Activated naive CD8-positive, alpha-beta T cell treated with anti-CD3 and anti-CD28 coated beads, Interleukin-2, amount 10 ng/mL, durations not matched to agents 7 days and 5 days (primary cell): ENCODE data around the gene DCAF4. TPM values are rescaled to one million over a fixed set of nuclear protein-coding genes. Genes with fewer than 3 reads are reported as not detected.

Experiments used
- ATAC-seq: fragments of 150-1000 bp; cut with Tn5 transposase; one replicate; pipeline ENCODE4 v1.10.0; 2021; ENCODE audit warnings: low read depth, moderate library complexity
- POLR2A ChIA-PET: fragments of 350-600 bp; sonication (Branson Sonifier 250); formaldehyde crosslinking; loops from one replicate; lab custom pipeline; 2021; ENCODE audit warnings: antibody characterized with exemption; lab: Charles Lee
- DNase-seq: peaks from one replicate; pipeline ENCODE4 v3.0.0; 2021
- H3K27ac Mint-ChIP-seq: one replicate; pipeline ENCODE4 v1.8.0; 2022; ENCODE audit warnings: mild to moderate bottlenecking, mixed read lengths
- H3K27me3 Mint-ChIP-seq: one replicate; pipeline ENCODE4 v1.8.0; 2022; ENCODE audit warnings: mild to moderate bottlenecking, moderate library complexity, mixed read lengths
- H3K36me3 Mint-ChIP-seq: one replicate; pipeline ENCODE4 v1.8.0; 2021; ENCODE audit warnings: mild to moderate bottlenecking, mixed read lengths
- H3K4me1 Mint-ChIP-seq: one replicate; pipeline ENCODE4 v1.8.0; 2021; ENCODE audit warnings: mixed read lengths
- H3K4me3 Mint-ChIP-seq: one replicate; pipeline ENCODE4 v1.8.0; 2022; ENCODE audit warnings: mild to moderate bottlenecking, moderate library complexity, mixed read lengths
- H3K9me3 Mint-ChIP-seq: one replicate; pipeline ENCODE4 v1.8.0; 2021; ENCODE audit warnings: mixed read lengths
- total RNA-seq, 2 experiments: library from RNA; stranded (reverse); gene quantifications; one replicate each; pipeline ENCODE4 v1.2.3, GENCODE V29; 2021

The DCAF4 gene
- total RNA-seq, 2 experiments from 2014 or later: 18.3 to 24.6 TPM

DNA sequence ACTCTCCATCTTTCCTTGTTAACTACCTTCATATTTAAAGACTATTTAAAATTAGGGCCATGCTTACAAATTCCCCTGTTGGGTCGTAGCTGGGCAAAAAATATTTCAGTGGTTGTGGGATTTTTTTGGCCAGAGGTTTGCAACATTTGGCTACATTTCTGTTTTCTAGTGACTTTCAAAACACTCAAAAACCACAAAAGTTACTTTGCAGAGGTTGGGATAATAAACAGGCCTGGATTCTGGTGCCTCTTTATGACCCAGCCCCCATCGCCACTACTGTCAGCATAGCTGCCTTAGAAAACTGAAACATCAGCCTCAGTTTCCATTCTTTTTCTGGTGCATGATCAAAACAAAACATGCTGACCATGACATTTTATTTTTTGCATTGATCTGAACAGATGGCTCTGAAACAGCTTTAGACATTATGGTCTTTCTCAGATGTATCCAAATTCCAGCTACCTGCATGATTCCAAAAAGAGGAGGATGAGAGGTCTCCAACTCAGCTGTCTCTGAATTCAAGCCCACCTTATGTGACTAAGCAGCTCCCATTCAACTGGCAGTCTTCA is 37.5 kb upstream of the DCAF4 start:
- H3K4me3 Mint-ChIP-seq: no peak overlapping the region
- no peak overlapping the region for H3K27ac Mint-ChIP-seq
- DNase-seq (no peak), ATAC-seq (no peak)
- peaks cover 35% of the 10 kb centered on the region for H3K27me3 Mint-ChIP-seq
- peaks cover 27% of the 10 kb centered on the region for H3K36me3 Mint-ChIP-seq
- POLR2A ChIA-PET: no interaction called here
- peaks cover 23% of the 10 kb centered on the region for H3K4me1 Mint-ChIP-seq
- peaks cover 6% of the 10 kb centered on the region for H3K9me3 Mint-ChIP-seq

DNA sequence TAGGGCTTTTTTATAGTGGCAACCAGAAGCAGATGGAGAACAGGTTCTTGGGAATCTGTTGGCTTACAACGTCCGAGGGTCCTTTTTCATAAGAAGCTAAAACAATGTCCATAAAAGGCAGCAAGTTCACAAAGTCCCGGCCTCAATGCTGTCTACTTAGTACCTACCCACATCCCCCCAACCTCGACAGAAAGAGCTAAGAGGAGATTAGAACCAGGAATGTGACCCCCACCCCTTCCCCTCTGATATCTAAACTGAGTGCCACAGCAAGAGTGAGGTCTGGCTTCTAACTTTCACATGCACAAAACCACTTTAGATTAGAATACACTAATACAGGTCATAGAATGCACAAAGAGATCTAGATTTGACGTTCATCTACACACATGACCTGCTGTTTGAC is 36.9 kb upstream of the DCAF4 start:
- no peak for DNase-seq
- Mint-ChIP-seq H3K4me3 (no peak overlapping the region), H3K9me3 (peaks cover 6% of the 10 kb centered on the region), H3K36me3 (peaks cover 25% of the 10 kb centered on the region), H3K27me3 (peaks cover 38% of the 10 kb centered on the region), H3K4me1 (peaks cover 20% of the 10 kb centered on the region), H3K27ac (no peak overlapping the region)
- POLR2A ChIA-PET: no interaction called here
- ATAC-seq: no peak

- Mint-ChIP-seq H3K9me3 (no peaks in the 10 kb centered on the region), H3K4me3 (peak overlapping the region; percentile 90), H3K27me3 (peaks cover 52% of the 10 kb centered on the region), H3K36me3 (peaks cover 13% of the 10 kb centered on the region), H3K27ac (no peak overlapping the region), H3K4me1 (peaks cover 24% of the 10 kb centered on the region)
- POLR2A ChIA-PET: interaction anchor here (1.0 to 1.7 kb wide), 2 partner anchors 176 to 374 kb away, joined by 3 to 5 read pairs; no protein-coding TSS in a partner anchor
- DNase-seq (no peak), ATAC-seq (no peak)
Measured at GRCh38 chr14:72891666-72892102, 34.6 kb upstream of the DCAF4 start.

DNA sequence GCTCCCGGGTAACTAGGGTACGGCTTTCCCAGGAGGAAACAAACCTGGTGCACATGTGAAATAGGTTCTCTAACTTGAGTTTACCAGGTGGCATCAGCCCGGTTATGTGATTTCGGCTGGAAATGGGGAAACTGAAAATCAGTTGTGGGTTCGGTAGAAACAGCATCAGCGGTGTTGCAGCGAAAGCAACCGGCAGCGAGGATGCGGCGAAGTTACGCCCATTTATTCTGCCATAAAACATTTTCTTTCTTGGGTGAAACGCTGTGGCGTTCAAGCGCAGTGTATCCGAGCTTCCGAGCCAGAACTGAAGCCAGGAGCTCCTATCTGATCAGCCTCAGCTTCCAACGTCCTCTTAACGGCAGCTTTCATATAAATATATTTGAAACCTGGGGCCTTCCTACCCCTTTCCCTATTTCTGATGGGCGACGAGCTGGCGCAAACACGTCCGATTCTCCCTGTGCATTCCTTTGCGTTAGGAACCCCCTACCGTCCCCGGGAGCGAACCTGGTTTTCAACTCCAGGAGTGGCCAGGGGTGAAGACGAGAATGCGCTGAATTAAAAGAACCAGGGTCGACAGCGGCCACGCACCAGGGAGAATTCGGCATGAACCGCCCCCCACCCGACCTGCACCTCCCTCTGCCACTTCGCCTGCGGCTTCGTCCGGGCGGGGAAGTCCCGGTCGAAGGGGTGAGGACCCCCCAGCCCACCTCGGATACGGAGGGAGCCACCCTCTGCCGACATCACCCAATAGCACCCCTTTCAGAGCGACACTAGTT is 34.0 kb upstream of the DCAF4 start:
- Mint-ChIP-seq H3K27ac (peak overlapping the region; percentile 50), H3K4me3 (peak overlapping the region; percentile 90), H3K36me3 (peaks cover 8% of the 10 kb centered on the region), H3K9me3 (no peaks in the 10 kb centered on the region), H3K27me3 (peaks cover 53% of the 10 kb centered on the region), H3K4me1 (peaks cover 24% of the 10 kb centered on the region)
- POLR2A ChIA-PET: interaction anchor here (1.7 to 1.9 kb wide), 2 partner anchors 11 to 177 kb away, joined by 5 read pairs; no protein-coding TSS in a partner anchor
- DNase-seq: peak; percentile 47
- no peak for ATAC-seq

DNA sequence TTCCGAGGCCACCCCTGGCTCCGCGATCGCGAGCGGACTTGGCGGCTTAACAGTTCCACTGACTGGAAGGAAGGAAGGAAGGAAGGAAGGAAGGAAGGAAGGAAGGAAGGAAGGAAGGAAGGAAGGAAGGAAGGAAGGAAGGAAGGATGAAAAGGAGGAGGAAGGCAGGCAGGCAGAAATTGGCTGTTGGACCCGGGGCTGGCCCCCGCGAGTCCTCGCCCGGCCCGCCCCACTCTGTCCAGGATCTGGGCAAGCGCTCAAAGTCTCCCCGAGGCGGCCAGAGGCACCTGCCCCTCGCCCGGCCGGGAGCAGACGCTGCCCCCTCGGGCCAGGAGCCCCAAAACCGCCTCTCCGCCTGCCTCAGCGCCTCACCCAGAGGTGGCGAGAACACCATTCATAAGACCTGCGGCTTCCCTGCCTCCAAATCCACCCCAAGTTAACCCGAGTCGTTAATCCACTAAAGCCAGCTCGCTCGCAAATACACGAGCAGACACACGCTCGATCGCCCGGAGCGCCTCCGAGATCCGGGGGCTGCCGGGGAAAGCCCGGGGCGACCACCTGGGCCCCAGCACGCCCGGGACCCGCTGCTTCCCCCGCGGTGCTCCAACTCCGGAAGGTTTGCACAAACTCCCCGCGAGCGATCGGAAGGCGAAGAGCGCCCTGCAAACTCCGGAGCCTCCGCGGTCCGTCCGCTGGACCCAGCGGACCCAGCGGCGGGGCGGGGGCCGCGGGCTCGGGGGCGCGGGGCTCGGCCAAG is 33.2 kb upstream of the DCAF4 start:
- Mint-ChIP-seq H3K9me3 (no peaks in the 10 kb centered on the region), H3K27me3 (peaks cover 51% of the 10 kb centered on the region), H3K27ac (peak overlapping the region; percentile 50), H3K4me3 (peak overlapping the region; percentile 90), H3K4me1 (peaks cover 23% of the 10 kb centered on the region), H3K36me3 (peaks cover 3% of the 10 kb centered on the region)
- POLR2A ChIA-PET: interaction anchor here (0.7 to 1.9 kb wide), 6 partner anchors 9 to 375 kb away, joined by 3 to 19 read pairs (median 5); no protein-coding TSS in a partner anchor
- ATAC-seq (peak; percentile 9), DNase-seq (peak; percentile 69)

- Mint-ChIP-seq H3K4me1 (peaks cover 20% of the 10 kb centered on the region), H3K27me3 (peaks cover 51% of the 10 kb centered on the region), H3K27ac (peak within 1 kb of the TSS; percentile 75), H3K4me3 (peak within 1 kb of the TSS; percentile 90), H3K36me3 (no peaks in the 10 kb centered on the region), H3K9me3 (no peaks in the 10 kb centered on the region)
- DNase-seq: peak; percentile 94
- POLR2A ChIA-PET: interaction anchor here (0.7 to 1.9 kb wide), 9 partner anchors 10 to 450 kb away, joined by 3 to 19 read pairs (median 3); no protein-coding TSS in a partner anchor
- peak; percentile 98 for ATAC-seq
Measured at GRCh38 chr14:72893636-72894322, 32.5 kb upstream of the DCAF4 start, which contains the start of gene DPF3. Gene DPF3, minus strand, starts transcription at chr14:72894101. Its CDS starts 13 bp downstream, at chr14:72894088.

DNA sequence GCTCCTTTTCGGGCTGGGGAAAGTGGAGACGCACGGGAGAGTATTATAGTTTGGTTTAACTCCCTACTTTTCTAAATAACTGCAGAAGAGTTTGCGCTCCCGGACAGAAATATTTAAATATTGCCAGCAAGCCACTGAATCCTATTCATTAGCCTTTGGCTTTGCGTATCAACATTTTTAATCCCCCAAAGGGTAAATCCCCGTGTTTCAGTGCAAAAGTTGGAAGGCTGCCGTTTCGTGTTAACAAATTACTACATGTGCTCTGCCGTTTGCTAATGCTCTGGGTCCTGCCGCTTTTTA is 32.0 kb upstream of the DCAF4 start:
- no peaks in the 10 kb centered on the region for H3K36me3 Mint-ChIP-seq

DNA sequence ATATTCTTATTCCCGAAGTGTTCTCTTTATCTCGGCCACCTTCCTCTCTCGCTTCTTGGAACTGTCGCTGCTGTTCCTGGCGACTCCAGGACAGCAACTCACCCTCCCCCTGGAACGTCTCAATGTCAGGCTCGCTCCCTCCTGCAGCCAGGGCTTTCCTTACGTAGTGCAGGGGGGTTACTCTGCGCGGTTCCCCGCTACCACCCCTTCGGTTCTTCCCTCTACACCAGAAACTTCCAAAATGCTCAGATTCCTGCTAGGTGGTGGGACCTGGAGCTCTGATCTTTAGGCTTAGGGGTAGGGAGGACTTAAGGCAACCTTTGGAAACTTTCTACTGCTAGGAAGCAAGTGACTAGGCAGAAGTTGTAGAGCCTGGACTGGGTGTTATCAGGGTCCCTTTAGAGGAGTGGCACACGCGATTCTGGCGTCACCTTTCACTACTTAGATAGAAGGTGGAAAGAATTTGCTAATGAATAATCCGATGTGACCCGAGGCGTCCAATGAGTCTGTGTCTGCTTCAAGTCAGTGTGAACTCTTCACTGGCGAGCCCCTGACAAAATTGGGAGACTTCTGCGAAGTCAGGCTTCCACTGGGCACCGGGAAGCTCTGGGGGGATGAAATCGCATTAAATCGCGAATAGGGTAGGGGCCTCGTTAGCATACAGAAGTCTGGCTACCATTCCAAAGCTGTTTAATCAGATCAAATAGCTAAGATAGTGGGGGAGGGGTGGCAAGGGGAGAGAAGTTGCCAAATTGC is 31.5 kb upstream of the DCAF4 start:
- Mint-ChIP-seq H3K4me1 (peaks cover 17% of the 10 kb centered on the region), H3K27me3 (peaks cover 50% of the 10 kb centered on the region), H3K36me3 (no peaks in the 10 kb centered on the region), H3K9me3 (no peaks in the 10 kb centered on the region), H3K4me3 (peak overlapping the region; percentile 84), H3K27ac (no peak overlapping the region)
- ATAC-seq: no peak
- POLR2A ChIA-PET: interaction anchor here (0.8 to 1.9 kb wide), 9 partner anchors 11 to 451 kb away, joined by 3 to 19 read pairs (median 3); no protein-coding TSS in a partner anchor
- DNase-seq: peak; percentile 36

More for the DNA sequence above, 32.0 kb upstream of the DCAF4 start:
- Mint-ChIP-seq H3K9me3 (no peaks in the 10 kb centered on the region), H3K4me1 (peaks cover 19% of the 10 kb centered on the region), H3K27me3 (peaks cover 47% of the 10 kb centered on the region), H3K4me3 (peak overlapping the region; percentile 84), H3K27ac (peak overlapping the region; percentile 75)
- no peak for DNase-seq
- POLR2A ChIA-PET: interaction anchor here (0.8 to 1.9 kb wide), 8 partner anchors 11 to 450 kb away, joined by 3 to 19 read pairs (median 4); no protein-coding TSS in a partner anchor
- ATAC-seq: no peak

GRCh38 chr14:72898448-72898847 is 27.8 kb upstream of the DCAF4 start:
- no peak overlapping the region for H3K27ac Mint-ChIP-seq
- POLR2A ChIA-PET: no interaction called here
- no peaks in the 10 kb centered on the region for H3K36me3 Mint-ChIP-seq
- peaks cover 37% of the 10 kb centered on the region for H3K27me3 Mint-ChIP-seq
- ATAC-seq (no peak), DNase-seq (no peak)
- H3K4me1 Mint-ChIP-seq: peaks cover 9% of the 10 kb centered on the region
- no peaks in the 10 kb centered on the region for H3K9me3 Mint-ChIP-seq
- no peak overlapping the region for H3K4me3 Mint-ChIP-seq

DNA sequence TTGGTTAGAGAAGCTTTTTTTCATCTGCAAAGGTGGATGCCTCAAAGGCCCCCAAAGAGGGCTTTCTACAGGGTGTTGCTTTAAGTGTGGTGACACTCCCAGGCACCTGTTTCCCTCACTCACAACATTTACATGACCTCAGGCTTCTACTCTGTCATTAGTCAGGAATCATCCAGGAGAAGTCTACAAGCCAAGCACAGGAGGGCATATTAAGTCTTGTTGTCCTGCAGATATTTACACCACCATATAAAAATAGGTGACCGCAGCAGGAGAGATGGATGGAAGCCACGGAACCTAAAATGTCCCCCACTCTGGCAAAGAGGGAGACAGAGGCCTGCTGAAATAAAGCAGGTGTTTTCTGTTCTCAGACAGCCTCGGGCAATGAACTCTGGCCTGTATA is 24.9 kb upstream of the DCAF4 start:
- H3K4me3 Mint-ChIP-seq: no peak overlapping the region
- peaks cover 7% of the 10 kb centered on the region for H3K4me1 Mint-ChIP-seq
- no peak for ATAC-seq
- H3K36me3 Mint-ChIP-seq: no peaks in the 10 kb centered on the region
- POLR2A ChIA-PET: no interaction called here
- H3K27ac Mint-ChIP-seq: no peak overlapping the region
- DNase-seq: no peak
- H3K27me3 Mint-ChIP-seq: peaks cover 28% of the 10 kb centered on the region
- no peaks in the 10 kb centered on the region for H3K9me3 Mint-ChIP-seq

- no peak overlapping the region for H3K27ac Mint-ChIP-seq
- H3K9me3 Mint-ChIP-seq: no peaks in the 10 kb centered on the region
- H3K4me1 Mint-ChIP-seq: peaks cover 12% of the 10 kb centered on the region
- POLR2A ChIA-PET: interaction anchor here (2.5 kb wide), 1 partner anchor 386 kb away, joined by 15 read pairs; no protein-coding TSS in a partner anchor
- no peaks in the 10 kb centered on the region for H3K36me3 Mint-ChIP-seq
- DNase-seq (no peak), ATAC-seq (no peak)
- peaks cover 24% of the 10 kb centered on the region for H3K27me3 Mint-ChIP-seq
- no peak overlapping the region for H3K4me3 Mint-ChIP-seq
Measured at GRCh38 chr14:72902801-72903530, 23.3 kb upstream of the DCAF4 start.
